GM23248 (cell line): Measurements from ENCODE around the gene CCDC70. TPM values are rescaled to one million over a fixed set of nuclear protein-coding genes. Genes with fewer than 3 reads are reported as not detected.

Experiments
- DNase-seq: peaks from one replicate; pipeline ENCODE4 v3.0.0-alpha.2; 2015
- H2AFZ ChIP-seq: fragments of 200-600 bp; sonication (generic); 2 replicates; pipeline ENCODE4 v1.6.1; 2016; ENCODE audit warnings: antibody characterized with exemption
- H3F3A ChIP-seq: fragments of 200-600 bp; sonication (generic); 2 replicates; pipeline ENCODE4 v1.6.1; 2016; ENCODE audit warnings: mild to moderate bottlenecking, antibody characterized with exemption, mixed run types; ENCODE audit not compliant: insufficient read depth
- H3K27ac ChIP-seq: fragments of 200-600 bp; sonication (generic); 2 replicates; pipeline ENCODE4 v1.5.1; 2016; ENCODE audit warnings: mild to moderate bottlenecking
- H3K27me3 ChIP-seq: fragments of 200-600 bp; sonication (generic); replicated peaks from 2 replicates; pipeline ENCODE4 v1.6.1; 2016; ENCODE audit warnings: mild to moderate bottlenecking; ENCODE audit not compliant: insufficient read depth
- H3K36me3 ChIP-seq: fragments of 200-600 bp; sonication (generic); 2 replicates; pipeline ENCODE4 v1.6.1; 2016; ENCODE audit warnings: low read depth, mild to moderate bottlenecking
- H3K4me1 ChIP-seq: fragments of 200-600 bp; sonication (generic); 2 replicates; pipeline ENCODE4 v1.6.1; 2016; ENCODE audit warnings: mild to moderate bottlenecking; ENCODE audit not compliant: insufficient read depth
- H3K4me2 ChIP-seq: fragments of 200-600 bp; sonication (generic); one replicate; pipeline ENCODE4 v1.6.1; 2016; ENCODE audit warnings: mild to moderate bottlenecking; ENCODE audit not compliant: unreplicated experiment
- H3K4me3 ChIP-seq: fragments of 200-600 bp; sonication (generic); 2 replicates; pipeline ENCODE4 v1.5.1; 2016; ENCODE audit warnings: mild to moderate bottlenecking
- H3K79me2 ChIP-seq: fragments of 200-600 bp; sonication (generic); 2 replicates; pipeline ENCODE4 v1.6.1; 2016; ENCODE audit warnings: mild to moderate bottlenecking; ENCODE audit not compliant: insufficient read depth
- H3K9ac ChIP-seq: fragments of 200-600 bp; sonication (generic); 2 replicates; pipeline ENCODE4 v1.6.1; 2016; ENCODE audit warnings: mild to moderate bottlenecking
- H3K9me2 ChIP-seq: fragments of 200-600 bp; sonication (generic); 2 replicates; pipeline ENCODE4 v1.6.1; 2016; ENCODE audit warnings: mixed run types, mild to moderate bottlenecking, moderate library complexity; ENCODE audit not compliant: insufficient read depth
- H3K9me3 ChIP-seq: fragments of 200-600 bp; sonication (generic); one replicate; pipeline ENCODE4 v1.6.1; 2017; ENCODE audit warnings: low read depth
- H4K20me1 ChIP-seq: fragments of 200-600 bp; sonication (generic); 2 replicates; pipeline ENCODE4 v1.6.0; 2016; ENCODE audit not compliant: insufficient read depth
- EZH2 ChIP-seq: fragments of 200-600 bp; sonication (generic); IDR thresholded peaks from 2 replicates; pipeline ENCODE4 v1.6.1; 2018; ENCODE audit warnings: antibody characterized with exemption, mild to moderate bottlenecking; ENCODE audit not compliant: insufficient read depth, poor library complexity, severe bottlenecking
- EZH2phosphoT487 ChIP-seq: fragments of 200-600 bp; sonication (generic); IDR thresholded peaks from 2 replicates; pipeline ENCODE4 v1.6.1; 2018; ENCODE audit warnings: antibody characterized with exemption, moderate library complexity, mild to moderate bottlenecking, low read depth; ENCODE audit not compliant: insufficient read depth
- WGBS, 2 experiments: methylation state at CpG; one replicate each; pipeline ENCODE4 v1.1.6; 2015 to 2017; ENCODE audit warnings: low lambda C conversion rate in 2 of 2, low coverage in 1 of 2; ENCODE audit errors: missing lambda C conversion rate in 2 of 2; 5-methylcytosine and 5-hydroxymethylcytosine counted together
- in situ Hi-C: fragments of 300-500 bp; cut with MboI; formaldehyde crosslinking; loops from 2 replicates; pipeline ENCODE4 v1.15.0; 2020
- polyA plus RNA-seq: library from polyadenylated mRNA; unstranded; fragments of >200 nt; fragmentation: Nextera tagmentation; extraction: Ambion mirVana; gene quantifications from 2 replicates; pipeline ENCODE4 v1.2.1, GENCODE V29; 2016
- total RNA-seq: library from RNA; depleted of rRNA; stranded (reverse); fragments of >200 nt; shearing (Covaris generic); gene quantifications from 2 replicates; pipeline ENCODE4 v1.2.3, GENCODE V29; 2014

CCDC70 gene
- total and polyA plus RNA-seq, 2 experiments from 2014 or later: not detected

DNA sequence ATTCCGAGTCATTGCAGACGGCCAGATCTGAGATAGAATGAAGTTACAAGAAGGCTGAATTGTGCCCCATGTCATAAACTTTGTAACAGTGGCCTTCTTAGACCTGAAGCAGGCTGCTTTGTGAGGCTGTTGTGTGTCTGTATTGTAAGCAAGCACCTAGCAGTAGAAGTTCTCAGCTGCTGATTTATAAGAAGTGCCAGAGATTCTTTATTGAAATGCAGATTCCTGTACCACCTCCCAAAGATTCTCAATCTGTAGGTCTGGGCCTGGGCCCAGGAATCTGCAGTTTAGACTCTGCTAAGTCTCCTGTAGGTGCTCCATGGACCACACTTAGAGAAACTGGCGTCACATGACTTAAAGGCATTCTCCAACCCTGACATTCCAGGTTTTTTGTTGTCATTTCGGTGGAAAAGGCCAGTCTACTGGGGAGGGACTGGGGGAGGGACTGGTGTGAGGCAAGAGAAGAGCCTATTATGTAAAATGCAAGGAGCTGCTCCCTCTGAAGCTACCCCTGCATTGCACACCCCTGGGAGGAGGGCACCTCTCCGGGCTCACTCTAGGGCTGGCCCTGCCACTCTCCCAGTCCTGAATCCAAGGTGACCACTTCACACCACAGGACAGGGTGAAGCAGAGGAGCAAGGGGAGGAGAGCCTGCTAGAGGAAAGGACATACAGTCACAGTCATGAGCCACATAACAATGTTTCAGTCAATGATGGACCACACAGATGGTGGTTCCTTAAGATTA lies 16.0 kb upstream of the CCDC70 start:
- no peaks in the 10 kb centered on the region for H3K36me3 ChIP-seq
- peaks cover 22% of the 10 kb centered on the region for H3K27me3 ChIP-seq
- peak overlapping the region; percentile 57 for H3K4me2 ChIP-seq
- H3K9me2 ChIP-seq: no peaks in the 10 kb centered on the region
- H3K9ac ChIP-seq: no peak overlapping the region
- in situ Hi-C loops: no loop called here
- no peaks in the 10 kb centered on the region for H4K20me1 ChIP-seq
- TF ChIP-seq EZH2phosphoT487: no peak
- no peak for TF ChIP-seq EZH2
- peak overlapping the region; percentile 88 for H2AFZ ChIP-seq
- 45 to 48% methylated on average over 5 of the region's 5 CpGs for WGBS, 2 experiments
- H3K79me2 ChIP-seq: no peaks in the 10 kb centered on the region
- DNase-seq: no peak
- no peak overlapping the region for H3K27ac ChIP-seq
- H3F3A ChIP-seq: no peaks in the 10 kb centered on the region; the same call in 1 of the 2 replicates
- H3K4me3 ChIP-seq: no peak overlapping the region
- H3K4me1 ChIP-seq: peaks cover 15% of the 10 kb centered on the region; the same call in 1 of the 2 replicates
- H3K9me3 ChIP-seq: no peaks in the 10 kb centered on the region

DNA sequence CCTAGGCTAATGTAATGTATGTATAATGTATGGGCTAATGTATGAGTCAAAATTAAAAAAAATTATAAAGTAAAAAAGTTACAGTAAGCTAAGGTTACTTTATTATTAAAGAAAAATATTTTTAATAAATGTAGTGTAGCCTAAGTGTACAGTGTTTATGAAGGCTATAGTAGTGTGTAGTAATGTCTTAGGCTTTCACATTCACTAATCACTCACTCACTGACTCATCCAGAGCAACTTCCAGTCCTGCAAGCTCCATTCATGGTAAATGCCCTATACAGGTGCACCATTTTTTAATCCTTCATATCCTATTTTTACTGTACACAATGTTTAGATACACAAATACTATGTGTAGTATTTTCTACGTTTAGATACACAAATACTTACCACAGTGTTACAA lies 15.0 kb upstream of the CCDC70 start:
- Histone ChIP-seq H3K27ac (no peak overlapping the region), H3K4me3 (no peak overlapping the region)
- 62 to 76% methylated on average over 1 of the region's 1 CpG for WGBS, 2 experiments

DNA sequence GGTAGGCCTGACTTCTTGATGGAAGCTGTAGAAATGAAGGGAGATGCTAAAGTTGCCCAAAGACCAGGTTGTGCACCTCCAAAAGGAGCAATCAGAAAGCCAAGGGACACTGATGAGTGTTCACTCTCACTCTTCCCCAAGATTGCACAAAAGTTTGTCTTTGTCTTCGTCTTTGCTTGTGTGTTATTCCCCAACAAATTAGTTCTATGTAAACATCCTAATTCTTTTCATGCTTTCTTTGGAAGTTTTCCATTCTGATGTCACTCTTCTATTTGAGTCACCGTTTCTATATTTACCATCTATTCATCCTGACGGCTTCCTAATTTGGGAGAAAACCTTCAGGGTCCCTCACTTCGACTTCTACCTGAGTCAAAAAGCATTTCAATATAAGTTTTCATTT lies 13.1 kb upstream of the CCDC70 start:
- in situ Hi-C loops: no loop called here
- H3K9me3 ChIP-seq: no peaks in the 10 kb centered on the region
- no peak overlapping the region for H2AFZ ChIP-seq
- peaks cover 9% of the 10 kb centered on the region for H3K27me3 ChIP-seq
- H3K4me2 ChIP-seq: peak overlapping the region; percentile 10
- DNase-seq: peak; percentile 43
- peaks cover 15% of the 10 kb centered on the region; the same call in 1 of the 2 replicates for H3K4me1 ChIP-seq
- no peaks in the 10 kb centered on the region for H4K20me1 ChIP-seq
- no peaks in the 10 kb centered on the region for H3K79me2 ChIP-seq
- WGBS, 2 experiments: 26 to 29% methylated on average over 4 of the region's 4 CpGs
- H3K9ac ChIP-seq: no peak overlapping the region
- H3K4me3 ChIP-seq: no peak overlapping the region
- H3K9me2 ChIP-seq: no peaks in the 10 kb centered on the region
- no peaks in the 10 kb centered on the region; the same call in 1 of the 2 replicates for H3F3A ChIP-seq
- no peak overlapping the region for H3K27ac ChIP-seq
- no peaks in the 10 kb centered on the region for H3K36me3 ChIP-seq
- TF ChIP-seq EZH2phosphoT487: no peak
- TF ChIP-seq EZH2: no peak

More for the DNA sequence above, 15.0 kb upstream of the CCDC70 start:
- no peaks in the 10 kb centered on the region for H4K20me1 ChIP-seq
- peaks cover 15% of the 10 kb centered on the region; the same call in 1 of the 2 replicates for H3K4me1 ChIP-seq
- H3K36me3 ChIP-seq: no peaks in the 10 kb centered on the region
- H3K4me2 ChIP-seq: no peak overlapping the region
- H3F3A ChIP-seq: no peaks in the 10 kb centered on the region; the same call in 1 of the 2 replicates
- no peak for DNase-seq
- H3K9ac ChIP-seq: no peak overlapping the region
- no peak overlapping the region for H2AFZ ChIP-seq
- in situ Hi-C loops: no loop called here
- no peaks in the 10 kb centered on the region for H3K9me2 ChIP-seq
- no peaks in the 10 kb centered on the region for H3K9me3 ChIP-seq
- H3K79me2 ChIP-seq: no peaks in the 10 kb centered on the region
- TF ChIP-seq EZH2phosphoT487: no peak
- TF ChIP-seq EZH2: no peak
- peaks cover 18% of the 10 kb centered on the region for H3K27me3 ChIP-seq

DNA sequence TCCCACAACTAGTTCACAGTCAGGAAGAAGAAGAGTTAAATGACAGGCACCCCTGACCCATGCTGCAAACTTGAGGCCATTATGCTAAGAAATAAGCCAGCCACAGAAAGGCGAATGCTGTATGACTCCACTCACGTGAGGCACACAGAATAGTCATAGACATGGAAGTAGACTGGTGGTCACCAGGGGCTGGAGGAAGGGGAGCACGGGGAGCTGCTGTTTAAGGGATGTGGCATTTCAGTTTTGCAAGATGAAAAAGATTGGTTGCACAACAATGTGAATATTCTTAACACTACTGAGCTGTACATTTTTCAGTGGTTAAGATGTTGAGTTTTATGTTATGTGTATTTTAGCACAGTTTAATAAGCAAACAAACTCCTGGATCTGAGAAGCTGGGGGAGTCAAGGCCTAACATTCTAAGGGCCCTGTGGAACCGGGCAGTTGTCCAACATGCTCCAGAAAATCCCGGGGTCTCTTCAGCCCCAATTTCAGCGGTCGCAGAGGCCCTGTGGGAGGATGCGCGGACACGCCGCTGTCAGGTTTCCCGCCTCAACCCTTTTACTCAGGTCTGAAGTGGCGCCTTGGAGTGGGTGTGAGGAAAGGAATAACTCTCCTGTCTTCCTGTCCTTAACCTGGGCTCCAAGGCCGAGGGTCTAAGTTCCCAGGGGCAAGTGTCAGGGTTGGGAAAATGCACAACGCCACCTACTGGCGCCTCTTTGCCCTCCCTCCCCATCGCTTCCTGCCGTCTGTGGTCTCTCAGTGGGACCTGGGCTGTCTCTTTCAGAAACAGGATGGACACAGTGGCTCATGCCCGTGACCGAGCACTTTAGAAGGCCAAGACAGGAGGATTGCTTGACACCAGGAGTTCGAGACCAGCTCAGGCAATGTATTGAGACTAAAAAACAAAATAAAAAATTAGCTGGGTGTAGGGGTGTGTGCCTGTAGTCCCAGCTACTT lies 12.3 kb upstream of the CCDC70 start:
- in situ Hi-C loops: no loop called here
- peak overlapping the region; percentile 10 for H3K4me2 ChIP-seq
- peak; percentile 25 for DNase-seq
- H3K9me3 ChIP-seq: no peaks in the 10 kb centered on the region
- WGBS, 2 experiments: 64 to 65% methylated on average over 21 of the region's 21 CpGs
- TF ChIP-seq EZH2phosphoT487: no peak
- no peak for TF ChIP-seq EZH2
- H3K27me3 ChIP-seq: peaks cover 10% of the 10 kb centered on the region
- no peak overlapping the region for H3K9ac ChIP-seq
- H3K4me3 ChIP-seq: no peak overlapping the region
- no peak overlapping the region for H3K27ac ChIP-seq
- no peaks in the 10 kb centered on the region for H4K20me1 ChIP-seq
- H2AFZ ChIP-seq: no peak overlapping the region
- H3K9me2 ChIP-seq: no peaks in the 10 kb centered on the region; the same call in 1 of the 2 replicates
- H3K4me1 ChIP-seq: peaks cover 15% of the 10 kb centered on the region; the same call in 1 of the 2 replicates
- no peaks in the 10 kb centered on the region for H3K36me3 ChIP-seq
- H3F3A ChIP-seq: no peaks in the 10 kb centered on the region; the same call in 1 of the 2 replicates
- no peaks in the 10 kb centered on the region for H3K79me2 ChIP-seq
